MCF 10A (cell line): ENCODE results near the gene ENTPD3. TPM values are rescaled to one million over a fixed set of nuclear protein-coding genes. Genes with fewer than 3 reads are reported as not detected.
"Not testable (repeated sequence)": the region's sequence is repeated elsewhere in the genome, so short reads cannot be mapped to it uniquely, and the experiment has no call there.

Source experiments
- BruUV-seq: library from RNA; stranded (reverse); fragments of 400-500 nt; replicated peaks from 2 replicates; lab custom pipeline; 2021; lab: Mats Ljungman, UMichigan
- CTCF ChIA-PET: fragments of 300-600 bp; sonication (Branson Sonifier 250); formaldehyde crosslinking; extraction: SDS; loops from one replicate; lab custom pipeline; 2021; ENCODE audit warnings: antibody characterized with exemption, inconsistent platforms; lab: Yijun Ruan, JAX
- POLR2A ChIA-PET: fragments of 300-600, 350-650 bp; sonication (Branson Sonifier 250); formaldehyde crosslinking; extraction: SDS; loops from one replicate; lab custom pipeline; 2020; ENCODE audit warnings: antibody characterized with exemption, inconsistent platforms; lab: Yijun Ruan, JAX
- DNase-seq: peaks from one replicate; pipeline ENCODE4 v3.0.0-alpha.2; 2018; ENCODE audit not compliant: unreplicated experiment
- H3K27ac Mint-ChIP-seq: one replicate; pipeline ENCODE4 v1.8.0; 2022; ENCODE audit warnings: mild to moderate bottlenecking, low read depth, mixed read lengths; ENCODE audit not compliant: unreplicated experiment
- H3K27me3 Mint-ChIP-seq: one replicate; pipeline ENCODE4 v1.8.0; 2022; ENCODE audit warnings: mixed read lengths; ENCODE audit not compliant: insufficient read depth, unreplicated experiment
- H3K36me3 Mint-ChIP-seq: one replicate; pipeline ENCODE4 v1.8.0; 2022; ENCODE audit warnings: mild to moderate bottlenecking, moderate library complexity, mixed read lengths; ENCODE audit not compliant: insufficient read depth, unreplicated experiment
- H3K4me1 Mint-ChIP-seq: one replicate; pipeline ENCODE4 v1.8.0; 2022; ENCODE audit warnings: mixed read lengths; ENCODE audit not compliant: insufficient read depth, unreplicated experiment
- H3K4me3 Mint-ChIP-seq: one replicate; pipeline ENCODE4 v1.8.0; 2022; ENCODE audit warnings: mild to moderate bottlenecking, moderate library complexity, mixed read lengths; ENCODE audit not compliant: unreplicated experiment
- H3K9me3 Mint-ChIP-seq: one replicate; pipeline ENCODE4 v1.8.0; 2022; ENCODE audit warnings: mixed read lengths; ENCODE audit not compliant: unreplicated experiment
- intact Hi-C: fragments of 100-400 bp; cut with micrococcal nuclease; formaldehyde crosslinking; loops from 2 replicates; pipeline ENCODE4 v1.14.1; 2022
- total RNA-seq: library from RNA; stranded (reverse); gene quantifications from 2 replicates; pipeline ENCODE4 v1.2.3, GENCODE V29; 2022
- TF ChIP-seq, protein P1 (sequence below): fragments of 200-600 bp; IDR thresholded peaks from one replicate; pipeline ENCODE4 v1.8.0; 2022; ENCODE audit warnings: antibody characterized with exemption, mild to moderate bottlenecking; ENCODE audit not compliant: unreplicated experiment

ENTPD3 gene
- total RNA-seq, 1 experiment from 2014 or later = 0.28 TPM

DNA sequence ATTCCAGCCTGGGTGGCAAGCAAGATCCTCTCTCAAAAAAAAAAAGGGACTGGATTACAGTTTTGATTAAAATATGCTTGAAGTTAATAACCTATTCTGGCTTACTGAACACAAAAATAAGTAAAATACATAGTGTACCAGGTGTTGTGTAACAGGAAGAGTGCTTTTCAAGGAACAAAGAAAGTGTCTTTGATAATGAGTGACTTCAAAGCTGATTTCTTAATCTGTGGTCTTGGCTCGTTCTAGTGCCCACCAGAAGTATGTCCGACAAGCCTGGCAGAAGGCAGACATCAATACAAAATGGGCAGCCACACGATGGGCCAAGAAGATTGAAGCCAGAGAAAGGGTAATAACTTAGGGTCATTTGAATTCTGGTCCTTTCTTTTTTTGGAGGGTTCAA, 74.2 kb downstream of the ENTPD3 start:
- Mint-ChIP-seq H3K27ac (no peak overlapping the region), H3K27me3 (no peaks in the 10 kb centered on the region), H3K4me1 (no peaks in the 10 kb centered on the region), H3K4me3 (no peak overlapping the region), H3K36me3 (peaks cover 94% of the 10 kb centered on the region), H3K9me3 (no peaks in the 10 kb centered on the region)
- no peak for DNase-seq
- intact Hi-C loops = no loop called here
- ChIA-PET POLR2A (interaction anchor here (0.6 to 1.9 kb wide), 3 partner anchors 8 to 47 kb away, joined by 3 to 5 read pairs (median 4); partner anchors contain the start of gene ZNF619), CTCF (interaction anchor here (0.6 to 1.6 kb wide), 2 partner anchors 10 to 133 kb away, joined by 4 to 8 read pairs; no protein-coding TSS in a partner anchor)
- TF ChIP-seq, protein P1, sequence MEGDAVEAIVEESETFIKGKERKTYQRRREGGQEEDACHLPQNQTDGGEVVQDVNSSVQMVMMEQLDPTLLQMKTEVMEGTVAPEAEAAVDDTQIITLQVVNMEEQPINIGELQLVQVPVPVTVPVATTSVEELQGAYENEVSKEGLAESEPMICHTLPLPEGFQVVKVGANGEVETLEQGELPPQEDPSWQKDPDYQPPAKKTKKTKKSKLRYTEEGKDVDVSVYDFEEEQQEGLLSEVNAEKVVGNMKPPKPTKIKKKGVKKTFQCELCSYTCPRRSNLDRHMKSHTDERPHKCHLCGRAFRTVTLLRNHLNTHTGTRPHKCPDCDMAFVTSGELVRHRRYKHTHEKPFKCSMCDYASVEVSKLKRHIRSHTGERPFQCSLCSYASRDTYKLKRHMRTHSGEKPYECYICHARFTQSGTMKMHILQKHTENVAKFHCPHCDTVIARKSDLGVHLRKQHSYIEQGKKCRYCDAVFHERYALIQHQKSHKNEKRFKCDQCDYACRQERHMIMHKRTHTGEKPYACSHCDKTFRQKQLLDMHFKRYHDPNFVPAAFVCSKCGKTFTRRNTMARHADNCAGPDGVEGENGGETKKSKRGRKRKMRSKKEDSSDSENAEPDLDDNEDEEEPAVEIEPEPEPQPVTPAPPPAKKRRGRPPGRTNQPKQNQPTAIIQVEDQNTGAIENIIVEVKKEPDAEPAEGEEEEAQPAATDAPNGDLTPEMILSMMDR = no peak
- no TSS peak for BruUV-seq

DNA sequence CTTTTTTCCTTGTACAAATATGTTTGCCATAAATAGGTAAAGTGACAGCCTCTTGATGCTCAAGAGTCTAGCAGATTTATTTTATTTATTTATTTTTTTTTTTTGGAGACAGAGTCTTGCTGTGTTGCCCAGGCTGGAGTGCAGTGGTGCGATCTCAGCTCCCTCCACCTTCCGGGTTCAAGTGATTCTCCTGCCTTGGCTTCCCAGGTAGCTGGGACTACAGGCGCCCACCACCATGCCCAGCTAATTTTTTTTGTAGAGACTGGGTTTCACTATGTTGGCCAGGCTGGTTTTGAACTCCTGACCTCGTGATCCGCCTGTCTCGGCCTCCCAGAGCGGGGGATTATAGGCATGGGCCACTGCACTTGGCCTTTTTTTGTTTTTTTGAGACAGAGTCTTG, 75.9 kb downstream of the ENTPD3 start:
- H3K27ac Mint-ChIP-seq = not testable (repeated sequence)

DNA sequence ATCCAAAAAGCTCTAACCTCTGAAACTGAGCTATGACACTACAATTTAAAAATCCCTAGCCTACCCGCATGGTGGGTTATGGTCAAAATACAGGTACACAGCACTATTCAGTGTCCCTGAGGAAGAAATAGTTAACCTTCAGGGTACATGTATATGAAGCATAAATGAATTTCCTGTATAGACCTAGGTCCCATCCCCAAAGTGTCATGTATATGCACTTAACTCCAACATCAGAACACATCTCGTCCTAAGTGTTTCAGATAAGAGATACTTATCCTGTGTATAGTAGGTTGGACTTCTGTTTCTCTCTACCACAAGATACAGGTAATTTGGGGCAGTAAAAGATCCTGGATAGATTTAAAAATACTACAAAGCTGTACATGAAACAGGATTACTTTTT, 76.6 kb downstream of the ENTPD3 start:
- H3K4me1 Mint-ChIP-seq = no peaks in the 10 kb centered on the region
- TF ChIP-seq, protein P1 = no peak
- no peak overlapping the region for H3K27ac Mint-ChIP-seq
- H3K9me3 Mint-ChIP-seq = no peaks in the 10 kb centered on the region
- intact Hi-C loops = no loop called here
- DNase-seq = no peak
- ChIA-PET CTCF (interaction anchor here (0.7 kb wide), 1 partner anchor 1073 kb away, joined by 3 read pairs; no protein-coding TSS in a partner anchor), POLR2A (interaction anchor here (1.0 to 1.5 kb wide), 3 partner anchors 10 to 129 kb away, joined by 3 to 4 read pairs (median 4); partner anchors contain the start of gene ZNF619)
- no peaks in the 10 kb centered on the region for H3K27me3 Mint-ChIP-seq
- no TSS peak for BruUV-seq
- H3K36me3 Mint-ChIP-seq = peaks cover 78% of the 10 kb centered on the region
- no peak overlapping the region for H3K4me3 Mint-ChIP-seq

More for the DNA sequence above, 75.9 kb downstream of the ENTPD3 start:
- H3K4me1 Mint-ChIP-seq, intact Hi-C loops, H3K27me3 Mint-ChIP-seq, DNase-seq, H3K4me3 Mint-ChIP-seq, BruUV-seq, CTCF ChIA-PET, H3K9me3 Mint-ChIP-seq: not testable (repeated sequence)
- POLR2A ChIA-PET = interaction anchor here (1.0 to 1.5 kb wide), 3 partner anchors 9 to 128 kb away, joined by 3 to 4 read pairs (median 4); partner anchors contain the start of gene ZNF619
- H3K36me3 Mint-ChIP-seq = peaks cover 86% of the 10 kb centered on the region

DNA sequence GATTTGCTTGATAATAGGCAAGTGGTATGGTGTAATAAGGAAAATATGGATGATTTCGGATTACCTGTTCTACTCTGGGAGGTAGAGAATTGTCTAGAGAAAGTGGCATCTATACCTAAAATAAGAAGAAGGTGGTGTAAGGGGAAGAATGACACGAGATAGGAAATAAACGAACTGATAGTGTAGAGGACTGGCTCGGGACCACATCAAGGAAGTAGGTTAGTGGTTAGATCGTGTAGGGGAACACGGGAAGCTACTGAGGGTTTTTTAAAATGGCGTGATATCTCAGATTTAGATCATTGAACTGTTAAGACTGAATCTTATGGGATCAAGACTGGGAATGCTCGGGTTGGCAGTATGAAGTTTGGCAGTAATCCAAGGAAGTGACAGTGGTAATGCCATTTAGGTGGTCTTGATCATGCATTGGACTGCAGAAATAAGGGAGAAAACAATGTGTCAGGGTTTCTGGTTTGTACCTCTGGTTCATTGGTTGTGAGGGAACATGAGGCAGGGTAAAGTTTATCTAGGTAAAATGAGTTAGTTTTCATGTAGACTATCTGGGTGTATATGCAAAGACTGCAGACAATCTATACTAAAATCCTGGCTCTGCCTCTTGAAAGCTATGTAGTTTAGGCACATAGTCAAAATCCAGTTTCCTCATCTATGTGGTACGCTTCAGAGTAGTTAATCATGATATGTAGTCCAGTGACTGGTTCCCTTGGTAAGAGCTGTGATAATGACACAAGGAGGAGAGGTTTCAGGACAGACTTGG, 77.5 kb downstream of the ENTPD3 start:
- no peaks in the 10 kb centered on the region for H3K27me3 Mint-ChIP-seq

More for the DNA sequence above, 77.5 kb downstream of the ENTPD3 start:
- no peaks in the 10 kb centered on the region for H3K9me3 Mint-ChIP-seq
- BruUV-seq = no TSS peak
- intact Hi-C loops = no loop called here
- DNase-seq = no peak
- POLR2A ChIA-PET = interaction anchor here (0.6 to 3.0 kb wide), 5 partner anchors 11 to 1290 kb away, joined by 3 to 15 read pairs (median 4); partner anchors contain the start of gene ZNF619
- H3K36me3 Mint-ChIP-seq = peaks cover 69% of the 10 kb centered on the region
- H3K27ac Mint-ChIP-seq = no peak overlapping the region
- CTCF ChIA-PET = interaction anchor here (0.6 to 1.2 kb wide), 2 partner anchors 113 to 136 kb away, joined by 3 to 5 read pairs; no protein-coding TSS in a partner anchor
- TF ChIP-seq, protein P1 = no peak
- H3K4me1 Mint-ChIP-seq = no peaks in the 10 kb centered on the region
- no peak overlapping the region for H3K4me3 Mint-ChIP-seq
